HCT116 (cell line): ENCODE data around the gene CCDC73. TPM values are rescaled to one million over a fixed set of nuclear protein-coding genes. Genes with fewer than 3 reads are reported as not detected.
A peak's percentile ranks its signal among the peaks of the same experiment; 100 is the strongest.

ENCODE experiments used
- ATAC-seq: fragments of 200-7000 bp; cut with Tn5 transposase; 2 replicates; pipeline ENCODE4 v1.9.1; 2020; ENCODE audit warnings: mild to moderate bottlenecking, moderate library complexity
- BruUV-seq: library from RNA; stranded (reverse); fragments of 400-500 nt; replicated peaks from 2 replicates; lab custom pipeline; 2021; lab: Mats Ljungman, UMichigan
- CTCF ChIA-PET: fragments of 300-600 bp; sonication (Branson Sonifier 250); formaldehyde crosslinking; loops from one replicate; lab custom pipeline; 2021; ENCODE audit warnings: antibody characterized with exemption; lab: Charles Lee
- POLR2A ChIA-PET: fragments of 300-600, 350-600 bp; sonication (Branson Sonifier 250); formaldehyde crosslinking; loops from one replicate; lab custom pipeline; 2021; ENCODE audit warnings: antibody characterized with exemption; lab: Charles Lee
- RAD21 ChIA-PET, 2 experiments: fragments of 300-600 bp; sonication (Branson Sonifier 250); formaldehyde crosslinking; loops; one replicate each; lab custom pipeline; 2023; ENCODE audit warnings: low total read pairs in 2 of 2; ENCODE audit not compliant: uncharacterized antibody in 2 of 2, unreplicated experiment in 2 of 2, low non-redundant PET in 1 of 2; lab: Charles Lee
- DNase-seq: peaks from one replicate; pipeline ENCODE4 v3.0.0-alpha.2; 2010; ENCODE audit warnings: low read depth, low spot score
- H2AFZ ChIP-seq: fragments of 200-600 bp; shearing (Covaris generic), sonication (generic); 2 replicates; pipeline ENCODE4 v1.6.1; 2017; ENCODE audit warnings: low read depth, mixed run types, mixed read lengths, antibody characterized with exemption, low read length; ENCODE audit not compliant: poor library complexity, severe bottlenecking
- H3K27ac ChIP-seq: 2 replicates; pipeline ENCODE4 v1.5.1; 2012; ENCODE audit warnings: low read depth, low read length
- H3K27me3 ChIP-seq: fragments of 200-600 bp; sonication (generic); 2 replicates; pipeline ENCODE4 v1.6.1; 2016; ENCODE audit warnings: mixed run types, low read length, mixed read lengths; ENCODE audit not compliant: insufficient read depth
- H3K36me3 ChIP-seq, 2 experiments: fragments of 200-500 bp in 1 of 2; fragments of 200-600 bp in 1 of 2; sonication (Bioruptor generic) in 1 of 2; sonication (generic) in 1 of 2; 2 replicates each; pipeline versions ENCODE4 v1.5.1 to v1.6.1; 2014 to 2016; ENCODE audit warnings: low read length in 2 of 2, inconsistent platforms in 1 of 2, mixed read lengths in 1 of 2, mixed run types in 1 of 2; ENCODE audit not compliant: insufficient read depth in 2 of 2, control insufficient read depth in 1 of 2
- H3K4me1 ChIP-seq, 2 experiments: fragments of 200-600 bp in 1 of 2; sonication (generic) in 1 of 2; 2 replicates each; pipeline versions ENCODE4 v1.5.1 to v1.6.1; 2012 to 2017; ENCODE audit warnings: low read length in 2 of 2, inconsistent platforms in 1 of 2, mild to moderate bottlenecking in 1 of 2, mixed read lengths in 1 of 2, mixed run types in 1 of 2, moderate library complexity in 1 of 2; ENCODE audit not compliant: insufficient read depth in 2 of 2, control insufficient read depth in 1 of 2
- H3K4me2 ChIP-seq: fragments of 200-600 bp; sonication (generic); 2 replicates; pipeline ENCODE4 v1.6.1; 2017; ENCODE audit warnings: mixed run types, low read length, mixed read lengths
- H3K4me3 ChIP-seq, 2 experiments: fragments of 200-600 bp in 1 of 2; sonication (generic) in 1 of 2; replicated peaks in 1 of 2; 2 replicates each; pipeline ENCODE4 v1.5.1; 2011 to 2016; ENCODE audit warnings: low read length in 2 of 2, control low read depth in 1 of 2, low read depth in 1 of 2, mild to moderate bottlenecking in 1 of 2, mixed read lengths in 1 of 2, mixed run types in 1 of 2
- H3K79me2 ChIP-seq: fragments of 200-600 bp; sonication (generic); 2 replicates; pipeline ENCODE4 v1.6.1; 2017; ENCODE audit warnings: mild to moderate bottlenecking, mixed run types, low read length, moderate library complexity, mixed read lengths; ENCODE audit not compliant: insufficient read depth
- H3K9ac ChIP-seq: fragments of 200-600 bp; sonication (generic); 2 replicates; pipeline ENCODE4 v1.6.1; 2016; ENCODE audit warnings: low read length, mixed read lengths
- H3K9me2 ChIP-seq: fragments of 200-600 bp; sonication (generic), shearing (Covaris generic); 2 replicates; pipeline ENCODE4 v1.6.1; 2017; ENCODE audit warnings: mixed run types, mild to moderate bottlenecking, moderate library complexity; ENCODE audit not compliant: insufficient read depth
- H3K9me3 ChIP-seq, 2 experiments: fragments of 200-500 bp in 1 of 2; fragments of 200-600 bp in 1 of 2; sonication (Bioruptor generic) in 1 of 2; sonication (generic) in 1 of 2; 2 replicates each; pipeline ENCODE4 v1.6.1; 2014 to 2017; ENCODE audit warnings: low read length in 2 of 2, mixed read lengths in 2 of 2, inconsistent platforms in 1 of 2, low read depth in 1 of 2, mild to moderate bottlenecking in 1 of 2, mixed run types in 1 of 2, moderate library complexity in 1 of 2; ENCODE audit not compliant: control insufficient read depth in 1 of 2, insufficient read depth in 1 of 2
- H4K20me1 ChIP-seq: fragments of 200-600 bp; sonication (generic), shearing (Covaris generic); 2 replicates; pipeline ENCODE4 v1.6.1; 2017; ENCODE audit warnings: mixed run types, mild to moderate bottlenecking, moderate library complexity; ENCODE audit not compliant: insufficient read depth
- CEBPB ChIP-seq: IDR thresholded peaks from 2 replicates; pipeline ENCODE4 v1.6.1; 2012; ENCODE audit warnings: low read depth
- EZH2 ChIP-seq: fragments of 200-600 bp; sonication (generic); IDR thresholded peaks from 2 replicates; pipeline ENCODE4 v1.6.1; 2017; ENCODE audit warnings: antibody characterized with exemption, mixed run types
- EZH2phosphoT487 ChIP-seq: fragments of 200-600 bp; IDR thresholded peaks from 2 replicates; pipeline ENCODE4 v1.6.1; 2018; ENCODE audit warnings: antibody characterized with exemption, borderline replicate concordance
- FOSL1 ChIP-seq: IDR thresholded peaks from 2 replicates; pipeline ENCODE4 v1.6.1; 2012; ENCODE audit warnings: low read depth
- POLR2A ChIP-seq: IDR thresholded peaks from 2 replicates; pipeline ENCODE4 v1.7.0; 2011; ENCODE audit warnings: borderline replicate concordance; ENCODE audit not compliant: insufficient read depth, insufficient read length; ENCODE audit errors: extremely low read depth
- RAD21 ChIP-seq: IDR thresholded peaks from 2 replicates; pipeline ENCODE4 v1.6.1; 2012; ENCODE audit warnings: low read depth, mild to moderate bottlenecking
- YY1 ChIP-seq: IDR thresholded peaks from 2 replicates; pipeline ENCODE4 v1.6.1; 2011; ENCODE audit warnings: low read length, low read depth, moderate library complexity, mild to moderate bottlenecking; ENCODE audit not compliant: insufficient replicate concordance; ENCODE audit errors: extremely low read depth
- intact Hi-C: fragments of 100-400 bp; cut with micrococcal nuclease; formaldehyde crosslinking; loops from 2 replicates; pipeline ENCODE4 v1.10.0; 2022
- total RNA-seq: library from RNA; stranded (reverse); gene quantifications from one replicate; pipeline ENCODE4 v1.2.1, GENCODE V29; 2021; ENCODE audit not compliant: unreplicated experiment
- TF ChIP-seq, protein P1 (sequence below): IDR thresholded peaks from 2 replicates; pipeline ENCODE4 v1.6.1; 2012
- TF ChIP-seq, protein P2 (sequence below): IDR thresholded peaks from 2 replicates; pipeline ENCODE4 v1.6.1; 2012
- TF ChIP-seq, protein P3 (sequence below): IDR thresholded peaks from 2 replicates; pipeline ENCODE4 v1.6.1; 2011; ENCODE audit warnings: mild to moderate bottlenecking, low read length, moderate library complexity; ENCODE audit not compliant: insufficient replicate concordance; ENCODE audit errors: extremely low read depth

CCDC73 gene
- total RNA-seq, 1 experiment from 2014 or later, result not detected

DNA sequence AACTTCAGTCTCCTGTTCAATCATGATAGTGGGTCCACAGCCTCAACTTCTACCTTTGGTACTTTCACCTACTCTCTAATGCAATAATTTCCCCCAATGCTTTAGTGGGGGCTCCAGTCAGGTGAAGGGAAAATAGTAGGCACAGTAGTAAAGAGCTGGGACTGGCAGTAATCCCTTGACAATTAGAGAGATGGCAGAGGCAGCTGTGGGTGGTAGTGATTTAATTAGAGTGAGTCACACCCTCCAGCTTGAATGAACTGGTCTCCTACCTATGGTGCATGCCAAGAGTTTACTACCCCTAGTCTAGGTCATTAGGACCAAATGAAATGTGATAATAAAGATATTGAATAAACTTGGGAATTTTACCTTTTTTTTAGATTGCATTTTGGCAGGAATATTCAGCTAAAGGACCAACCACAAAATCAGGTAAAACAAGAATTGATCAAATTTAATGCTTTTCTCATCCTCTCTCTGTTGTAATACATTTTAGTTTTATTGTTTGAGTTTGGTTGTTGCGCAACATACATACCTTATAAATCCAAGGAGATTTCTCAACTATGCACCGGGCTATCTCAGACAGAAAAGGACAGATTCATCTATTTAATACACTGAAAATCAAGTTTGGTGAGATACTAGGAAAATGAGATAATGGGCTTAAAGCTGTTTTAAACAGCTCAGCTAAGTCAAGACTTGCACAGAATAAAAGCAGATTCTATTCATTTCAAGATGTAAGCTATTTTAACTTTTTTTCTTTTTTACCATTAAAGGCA lies 44.2 kb upstream of the CCDC73 start:
- DNase-seq (no peak), ATAC-seq (peak; percentile 84)
- no peak overlapping the region for H2AFZ ChIP-seq
- H3K4me1 ChIP-seq, result peaks cover 15 to 16% of the 10 kb centered on the region in 2 experiments
- peak overlapping the region; percentile 51 for H3K4me2 ChIP-seq
- H3K79me2 ChIP-seq, result no peaks in the 10 kb centered on the region
- intact Hi-C loops, result no loop called here
- no peak overlapping the region for H3K4me3 ChIP-seq
- ChIA-PET RAD21 (no interaction called here), CTCF (interaction anchor here (0.6 to 2.5 kb wide), 2 partner anchors 30 to 210 kb away, joined by 4 to 7 read pairs; no protein-coding TSS in a partner anchor), POLR2A (interaction anchor here (0.8 to 1.0 kb wide), 2 partner anchors 9 to 177 kb away, joined by 3 read pairs; partner anchors contain the start of genes DEPDC7 and PRRG4)
- H3K9me3 ChIP-seq, result no peaks in the 10 kb centered on the region
- no peak overlapping the region for H3K9ac ChIP-seq
- H3K36me3 ChIP-seq, result no peaks in the 10 kb centered on the region
- H3K27ac ChIP-seq, result no peak overlapping the region; the same call in 1 of the 2 replicates
- no TSS peak for BruUV-seq
- TF ChIP-seq, protein P1, sequence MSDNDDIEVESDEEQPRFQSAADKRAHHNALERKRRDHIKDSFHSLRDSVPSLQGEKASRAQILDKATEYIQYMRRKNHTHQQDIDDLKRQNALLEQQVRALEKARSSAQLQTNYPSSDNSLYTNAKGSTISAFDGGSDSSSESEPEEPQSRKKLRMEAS, result no peak
- TF ChIP-seq CEBPB, result peak; percentile 94
- peak; percentile 40; the same call in 1 of the 2 replicates for TF ChIP-seq FOSL1
- no peaks in the 10 kb centered on the region for H4K20me1 ChIP-seq
- no peaks in the 10 kb centered on the region for H3K27me3 ChIP-seq
- H3K9me2 ChIP-seq, result no peaks in the 10 kb centered on the region

DNA sequence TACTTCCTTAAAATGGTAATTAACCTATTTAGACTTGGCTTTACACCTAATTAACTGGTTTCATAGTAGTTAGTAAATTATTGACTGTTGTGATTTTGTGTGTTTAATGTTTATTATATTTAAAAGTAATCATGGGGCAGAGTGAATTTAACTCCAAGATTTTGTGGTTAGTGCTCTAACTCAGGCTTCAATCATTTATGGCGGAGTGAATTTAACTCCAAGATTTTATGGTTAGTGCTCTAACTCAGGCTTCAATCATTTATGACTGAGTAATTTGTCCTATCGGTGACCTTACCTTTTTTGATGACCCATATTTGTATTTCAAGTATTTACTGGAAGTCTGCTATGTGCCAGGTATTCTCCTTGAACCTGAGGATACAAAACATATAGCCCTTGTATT lies 42.5 kb upstream of the CCDC73 start:
- intact Hi-C loops, result no loop called here
- BruUV-seq, result no TSS peak
- POLR2A ChIA-PET, result no interaction called here

More for the DNA sequence above, 42.5 kb upstream of the CCDC73 start:
- no peaks in the 10 kb centered on the region for H3K9me3 ChIP-seq
- no peak overlapping the region for H3K4me2 ChIP-seq
- H3K36me3 ChIP-seq, result no peaks in the 10 kb centered on the region
- H2AFZ ChIP-seq, result no peak overlapping the region
- no peaks in the 10 kb centered on the region for H4K20me1 ChIP-seq
- no peak overlapping the region for H3K9ac ChIP-seq
- H3K27me3 ChIP-seq, result no peaks in the 10 kb centered on the region
- CTCF ChIA-PET, result no interaction called here
- no peak overlapping the region for H3K4me3 ChIP-seq
- no peaks in the 10 kb centered on the region for H3K9me2 ChIP-seq
- peaks cover 15 to 16% of the 10 kb centered on the region in 2 experiments for H3K4me1 ChIP-seq
- ATAC-seq (no peak), DNase-seq (no peak)
- RAD21 ChIA-PET, result no interaction called here
- TF ChIP-seq EZH2phosphoT487 (no peak), YY1 (no peak), POLR2A (no peak), RAD21 (no peak), CEBPB (no peak), EZH2 (no peak)
- TF ChIP-seq, protein P1, result no peak
- TF ChIP-seq, protein P2, sequence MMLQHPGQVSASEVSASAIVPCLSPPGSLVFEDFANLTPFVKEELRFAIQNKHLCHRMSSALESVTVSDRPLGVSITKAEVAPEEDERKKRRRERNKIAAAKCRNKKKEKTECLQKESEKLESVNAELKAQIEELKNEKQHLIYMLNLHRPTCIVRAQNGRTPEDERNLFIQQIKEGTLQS, result no peak
- TF ChIP-seq, protein P3, sequence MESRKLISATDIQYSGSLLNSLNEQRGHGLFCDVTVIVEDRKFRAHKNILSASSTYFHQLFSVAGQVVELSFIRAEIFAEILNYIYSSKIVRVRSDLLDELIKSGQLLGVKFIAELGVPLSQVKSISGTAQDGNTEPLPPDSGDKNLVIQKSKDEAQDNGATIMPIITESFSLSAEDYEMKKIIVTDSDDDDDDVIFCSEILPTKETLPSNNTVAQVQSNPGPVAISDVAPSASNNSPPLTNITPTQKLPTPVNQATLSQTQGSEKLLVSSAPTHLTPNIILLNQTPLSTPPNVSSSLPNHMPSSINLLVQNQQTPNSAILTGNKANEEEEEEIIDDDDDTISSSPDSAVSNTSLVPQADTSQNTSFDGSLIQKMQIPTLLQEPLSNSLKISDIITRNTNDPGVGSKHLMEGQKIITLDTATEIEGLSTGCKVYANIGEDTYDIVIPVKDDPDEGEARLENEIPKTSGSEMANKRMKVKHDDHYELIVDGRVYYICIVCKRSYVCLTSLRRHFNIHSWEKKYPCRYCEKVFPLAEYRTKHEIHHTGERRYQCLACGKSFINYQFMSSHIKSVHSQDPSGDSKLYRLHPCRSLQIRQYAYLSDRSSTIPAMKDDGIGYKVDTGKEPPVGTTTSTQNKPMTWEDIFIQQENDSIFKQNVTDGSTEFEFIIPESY, result no peak
- no peaks in the 10 kb centered on the region for H3K79me2 ChIP-seq
- no peak overlapping the region for H3K27ac ChIP-seq
